Liver (tissue), 9 donors: ENCODE measurements around the gene MANEA. TPM values are rescaled to one million over a fixed set of nuclear protein-coding genes. Genes with fewer than 3 reads are reported as not detected.

Experiments used
- DNase-seq: peaks from one replicate; pipeline ENCODE4 v3.0.0-alpha.2; 2017; ENCODE audit warnings: low spot score
- H3K27ac ChIP-seq, 2 donors: one replicate each; pipeline ENCODE4 v1.7.0; 2013; ENCODE audit warnings: inconsistent platforms in 2 of 2, low read length in 2 of 2, control low read depth in 1 of 2, low read depth in 1 of 2, mild to moderate bottlenecking in 1 of 2
- H3K27me3 ChIP-seq, 4 donors: one replicate each; pipeline versions ENCODE4 v1.6.1 to v1.7.0; 2013; ENCODE audit warnings: low read length in 3 of 4, inconsistent platforms in 1 of 4, mild to moderate bottlenecking in 1 of 4, moderate library complexity in 1 of 4; ENCODE audit not compliant: control insufficient read depth in 4 of 4, insufficient read depth in 4 of 4
- H3K36me3 ChIP-seq, 4 donors: one replicate each; pipeline versions ENCODE4 v1.6.1 to v1.7.0; 2013; ENCODE audit warnings: low read length in 3 of 4, mild to moderate bottlenecking in 3 of 4, low read depth in 1 of 4, moderate library complexity in 1 of 4; ENCODE audit not compliant: control insufficient read depth in 4 of 4, insufficient read depth in 3 of 4
- H3K4me1 ChIP-seq, 4 donors: one replicate each; pipeline versions ENCODE4 v1.6.1 to v1.7.0; 2013; ENCODE audit warnings: low read length in 3 of 4, mild to moderate bottlenecking in 3 of 4, moderate library complexity in 1 of 4; ENCODE audit not compliant: control insufficient read depth in 4 of 4, insufficient read depth in 4 of 4
- H3K4me3 ChIP-seq, 3 donors: one replicate each; pipeline versions ENCODE4 v1.6.1 to v1.7.0; 2013; ENCODE audit warnings: low read length in 3 of 3, control low read depth in 1 of 3, low read depth in 1 of 3, mild to moderate bottlenecking in 1 of 3
- H3K9ac ChIP-seq, 2 donors: one replicate each; pipeline ENCODE4 v1.7.0; 2013; ENCODE audit warnings: low read length in 2 of 2, mild to moderate bottlenecking in 2 of 2, moderate library complexity in 2 of 2, control low read depth in 1 of 2, low read depth in 1 of 2
- H3K9me3 ChIP-seq, 4 donors: one replicate each; pipeline versions ENCODE4 v1.6.1 to v1.7.0; 2013; ENCODE audit warnings: low read length in 3 of 4; ENCODE audit not compliant: control insufficient read depth in 4 of 4
- CTCF ChIP-seq: fragments of 150-350 bp; IDR thresholded peaks from 2 replicates; pipeline ENCODE4 v1.5.1; 2017; ENCODE audit warnings: improper control_type of control experiment, low read depth, low read length; ENCODE audit not compliant: missing input control
- EGR1 ChIP-seq, 2 donors: IDR thresholded peaks; 2 replicates each; pipeline ENCODE4 v1.6.1; 2016 to 2018; ENCODE audit warnings: antibody characterized with exemption in 2 of 2, low read depth in 2 of 2
- FOXA1 ChIP-seq: IDR thresholded peaks from 2 replicates; pipeline ENCODE4 v1.6.1; 2016; ENCODE audit warnings: antibody characterized with exemption
- GABPA ChIP-seq, 2 donors: IDR thresholded peaks in 1 of 2; conservative IDR thresholded peaks in 1 of 2; 2 replicates each; pipeline ENCODE4 v1.6.1; 2016; ENCODE audit warnings: antibody characterized with exemption in 2 of 2, mild to moderate bottlenecking in 1 of 2, moderate library complexity in 1 of 2
- HNF4A ChIP-seq, 2 donors: conservative IDR thresholded peaks; 2 replicates each; pipeline ENCODE4 v1.6.1; 2016; ENCODE audit warnings: antibody characterized with exemption in 2 of 2, mild to moderate bottlenecking in 2 of 2
- JUND ChIP-seq, 2 donors: IDR thresholded peaks; 2 replicates each; pipeline ENCODE4 v1.6.1; 2016; ENCODE audit warnings: antibody characterized with exemption in 2 of 2
- NR2F2 ChIP-seq: IDR thresholded peaks from 2 replicates; pipeline ENCODE4 v1.6.1; 2016; ENCODE audit warnings: antibody characterized with exemption
- RAD21 ChIP-seq, 2 donors: IDR thresholded peaks; 2 replicates each; pipeline ENCODE4 v1.6.1; 2016; ENCODE audit warnings: antibody characterized with exemption in 2 of 2, mild to moderate bottlenecking in 2 of 2
- REST ChIP-seq: IDR thresholded peaks from 2 replicates; pipeline ENCODE4 v1.6.1; 2016; ENCODE audit warnings: antibody characterized with exemption, mild to moderate bottlenecking
- SP1 ChIP-seq: IDR thresholded peaks from 2 replicates; pipeline ENCODE4 v1.6.1; 2018; ENCODE audit warnings: antibody characterized with exemption, mild to moderate bottlenecking
- WGBS: extraction: QIAGEN DNeasy Blood & Tissue Kit; methylation state at CpG from one replicate; pipeline ENCODE4 v1.1.7; 2013; 5-methylcytosine and 5-hydroxymethylcytosine counted together
- polyA plus RNA-seq, 2 donors: library from polyadenylated mRNA; stranded (reverse) in 1 of 2; unstranded in 1 of 2; fragments of 200-250 nt in 1 of 2; fragments of >200 nt in 1 of 2; fragmentation: Nextera tagmentation in 1 of 2; extraction: Ambion mirVana in 1 of 2; gene quantifications; one replicate each; pipeline versions ENCODE4 v1.2.1 to v1.2.3, GENCODE V29; 2013 to 2015
- total RNA-seq, 2 donors: library from RNA; depleted of rRNA; stranded (reverse); fragments of >200 nt; gene quantifications; one replicate each; pipeline ENCODE4 v1.2.3, GENCODE V29; 2014
- donor health status: healthy.
- donor health status: healthy.
- donor health status: healthy.
- donor health status: healthy.
- donor health status: healthy.

The MANEA gene
- total and polyA plus RNA-seq, 4 donors = 9.7 to 37.4 (median 18.9) TPM

GRCh38 chr6:95654176-95654575 lies 76.8 kb downstream of the MANEA start:
- Histone ChIP-seq H3K27me3 (no peaks in the 10 kb centered on the region), H3K9me3 (peaks cover 0 to 2% (median 0%) of the 10 kb centered on the region in 4 donors), H3K27ac (no peak overlapping the region), H3K9ac (no peak overlapping the region), H3K4me1 (no peaks in the 10 kb centered on the region), H3K36me3 (no peaks in the 10 kb centered on the region), H3K4me3 (no peak overlapping the region)
- no peak for DNase-seq
- TF ChIP-seq REST = no peak
- no peak for TF ChIP-seq SP1
- TF ChIP-seq CTCF = no peak
- TF ChIP-seq RAD21 (IDR thresholded peaks at IDR 0.05) = no peak
- TF ChIP-seq FOXA1 = no peak
- TF ChIP-seq JUND (IDR thresholded peaks at IDR 0.05) = no peak

- Histone ChIP-seq H3K4me1 (no peaks in the 10 kb centered on the region), H3K27me3 (no peaks in the 10 kb centered on the region), H3K4me3 (no peak overlapping the region), H3K36me3 (no peaks in the 10 kb centered on the region), H3K9ac (no peak overlapping the region), H3K27ac (no peak overlapping the region), H3K9me3 (peaks cover 0 to 2% (median 0%) of the 10 kb centered on the region in 4 donors)
- no peak for DNase-seq
- TF ChIP-seq REST = no peak
- no peak for TF ChIP-seq GABPA (IDR thresholded peaks at IDR 0.05 in 1 of 2, conservative IDR thresholded peaks at IDR 0.05 in 1 of 2)
- no peak for TF ChIP-seq FOXA1
- no peak for TF ChIP-seq NR2F2
- TF ChIP-seq EGR1 (IDR thresholded peaks at IDR 0.05; ENCODE audit: low read depth in 2 of 2) = no peak
- no peak for TF ChIP-seq SP1
- TF ChIP-seq HNF4A (conservative IDR thresholded peaks at IDR 0.05) = no peak
- WGBS = 82% methylated on average over 2 of the region's 2 CpGs
Measured at GRCh38 chr6:95658886-95659285, 81.6 kb downstream of the MANEA start.
